NOMO-1 (cell line): ENCODE results near the gene HERC3.

ENCODE experiments used
- DNase-seq, 2 experiments: peaks; one replicate each; lab custom pipeline; 2025; ENCODE audit not compliant: unreplicated experiment in 2 of 2; lab: John Stamatoyannopoulos, UW

HERC3 gene

GRCh38 chr4:88713782-88714181 lies 121.5 kb downstream of the HERC3 start:
- no peak for DNase-seq

DNA sequence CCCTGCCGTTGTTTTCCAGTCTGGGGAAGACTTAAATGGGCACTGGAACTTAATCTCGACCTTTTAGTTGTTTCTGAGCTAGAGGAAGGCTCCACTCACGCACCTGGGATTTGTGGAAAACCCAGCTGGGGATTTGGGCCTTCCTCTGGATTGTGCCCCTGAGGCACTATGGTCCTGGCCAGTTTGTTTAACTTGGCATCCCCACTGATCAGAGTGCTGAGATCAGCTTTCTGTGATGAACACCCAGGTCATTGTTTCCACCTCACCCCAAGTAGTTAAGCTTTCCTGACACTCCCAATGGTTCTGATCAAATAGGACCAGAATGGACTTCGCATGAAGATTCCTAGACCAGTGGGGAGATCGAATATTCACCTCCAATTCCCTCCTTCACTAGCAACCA lies 125.8 kb downstream of the HERC3 start:
- DNase-seq: no peak

DNA sequence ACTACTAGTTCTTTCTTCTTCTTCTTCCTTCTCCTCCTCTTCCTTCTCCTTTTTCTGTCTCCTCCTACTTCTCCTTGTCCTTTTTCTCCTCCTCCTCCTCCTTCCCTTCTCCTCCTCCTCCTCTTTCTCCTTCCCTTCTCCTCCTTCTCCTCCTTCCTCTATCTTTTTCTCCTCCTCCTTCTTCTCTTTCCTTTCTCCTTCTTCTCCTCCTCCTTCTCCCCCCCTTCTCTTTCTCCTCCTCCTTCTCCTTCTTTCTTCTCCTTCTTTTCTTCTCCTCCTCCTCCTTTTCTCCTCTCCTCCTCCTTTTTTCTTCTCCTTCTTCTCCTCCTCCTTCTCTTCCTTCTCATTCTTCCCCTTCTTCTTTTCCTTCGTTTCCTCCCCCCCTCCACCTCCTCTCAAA lies 127.1 kb downstream of the HERC3 start:
- DNase-seq: peak in 1 of 2 experiments; percentile 2

DNA sequence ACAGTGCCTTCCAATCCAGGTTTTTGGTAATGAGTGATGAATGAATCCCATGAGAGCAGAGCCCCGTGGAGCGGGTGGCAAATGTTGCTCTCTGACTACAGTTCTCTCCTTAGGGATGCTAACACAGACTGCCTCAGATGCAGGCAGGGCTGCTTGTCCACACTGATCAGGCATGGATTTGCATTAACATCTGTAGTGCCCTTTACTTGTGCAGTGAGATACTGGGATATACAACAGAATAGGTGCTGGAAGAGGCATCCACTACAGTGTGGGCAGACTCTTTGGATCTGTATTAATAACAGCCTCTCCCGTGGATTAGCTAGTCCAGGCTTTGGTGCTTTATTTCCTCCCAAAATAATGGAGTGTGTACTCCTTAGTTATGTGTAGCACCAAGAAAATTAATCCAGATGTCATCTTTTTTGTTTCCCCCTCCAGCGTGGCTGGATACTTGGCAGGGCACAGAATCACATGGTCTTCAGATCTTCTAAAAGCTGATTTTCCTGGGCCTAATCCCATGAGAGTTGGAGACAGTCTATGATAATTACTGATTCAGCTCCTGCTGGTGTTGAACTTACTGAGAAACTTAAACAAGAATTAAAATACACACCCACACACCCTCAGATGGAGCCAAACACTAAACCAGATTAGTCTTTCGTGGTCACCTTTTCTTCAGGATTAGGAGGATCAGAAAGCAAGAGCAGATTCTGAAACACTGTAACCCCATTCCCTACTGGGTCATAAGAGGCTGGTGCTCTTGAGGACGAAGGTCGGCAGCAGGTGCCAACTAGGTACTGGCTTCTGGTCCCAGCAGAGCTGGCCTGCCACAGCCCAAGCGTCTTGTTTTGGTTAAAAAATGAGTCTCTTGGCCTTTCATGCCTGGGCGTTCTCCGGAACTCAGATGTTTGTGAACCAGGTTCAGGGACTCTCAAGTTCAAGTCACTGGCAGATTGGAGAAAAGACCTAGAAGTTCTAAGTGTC lies 128.5 kb downstream of the HERC3 start:
- DNase-seq: no peak

DNA sequence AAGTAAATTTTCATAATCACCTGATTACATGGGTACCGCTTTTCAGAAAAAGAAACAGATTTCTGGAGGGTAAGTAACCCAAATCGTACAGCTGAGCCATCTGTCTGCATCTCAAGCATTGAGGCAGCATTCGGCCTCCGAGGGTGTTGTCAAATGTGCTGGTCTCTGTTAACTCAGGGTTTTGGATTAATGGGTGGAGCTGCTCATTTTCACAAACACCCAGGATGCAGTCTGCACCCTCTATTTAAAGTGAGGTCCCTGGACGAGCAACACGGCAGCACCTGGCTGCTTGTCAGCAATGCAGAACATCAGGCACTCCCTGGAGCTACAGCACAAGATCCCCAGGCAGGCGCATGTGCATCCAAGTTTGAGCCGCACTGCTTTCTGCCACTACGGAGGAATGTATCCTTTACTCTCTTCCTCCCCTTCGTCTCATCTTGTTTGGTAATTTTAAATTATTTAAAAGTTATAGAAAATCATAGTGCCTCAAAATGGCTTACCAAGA lies 130.0 kb downstream of the HERC3 start:
- DNase-seq: no peak

DNA sequence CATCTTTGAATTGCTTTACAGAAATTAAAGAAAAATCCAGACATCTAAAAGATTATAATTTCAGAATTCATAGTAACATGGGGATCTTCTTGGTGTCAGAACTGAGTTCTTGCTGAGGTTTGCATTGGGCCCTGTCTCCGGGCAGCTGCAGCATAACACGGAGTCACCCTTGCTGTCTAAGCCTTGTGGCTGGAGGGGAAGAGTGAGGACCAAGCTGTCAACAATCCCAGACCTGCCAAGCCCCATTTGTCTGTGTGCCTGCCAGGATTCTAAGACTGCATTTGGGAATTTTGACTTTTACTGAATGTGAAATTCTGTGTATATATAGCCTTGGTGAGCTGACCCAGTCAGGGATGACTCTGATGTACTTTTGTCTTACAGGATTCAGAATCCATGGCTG lies 130.5 kb downstream of the HERC3 start:
- DNase-seq: no peak

GRCh38 chr4:88724406-88724805 lies 132.1 kb downstream of the HERC3 start:
- no peak for DNase-seq

DNA sequence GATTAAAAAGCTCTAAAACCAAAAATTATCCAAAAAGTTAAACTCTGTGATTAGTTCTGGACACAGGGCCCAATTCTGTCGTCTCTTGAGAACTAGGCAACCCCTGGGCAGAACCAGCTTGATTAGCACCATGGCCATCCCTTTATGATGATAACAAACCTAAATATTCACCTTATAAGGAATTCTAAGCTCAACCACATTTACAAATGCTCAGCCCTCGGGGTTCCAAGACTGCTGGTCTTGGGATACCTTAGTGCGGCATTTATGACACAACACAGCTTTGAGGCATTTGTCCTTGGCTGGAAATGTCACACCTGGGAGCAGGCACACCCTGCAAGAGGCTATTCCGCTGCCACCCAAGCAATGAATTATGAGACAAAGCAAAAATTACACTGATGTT lies 132.9 kb downstream of the HERC3 start:
- no peak for DNase-seq

GRCh38 chr4:88725986-88726385 lies 133.7 kb downstream of the HERC3 start:
- DNase-seq: no peak

- no peak for DNase-seq
Measured at GRCh38 chr4:88728146-88728545, 135.9 kb downstream of the HERC3 start.

- no peak for DNase-seq
Measured at GRCh38 chr4:88729146-88729760, 137.0 kb downstream of the HERC3 start.

- DNase-seq: no peak
Measured at GRCh38 chr4:88730811-88731210, 138.5 kb downstream of the HERC3 start.

DNA sequence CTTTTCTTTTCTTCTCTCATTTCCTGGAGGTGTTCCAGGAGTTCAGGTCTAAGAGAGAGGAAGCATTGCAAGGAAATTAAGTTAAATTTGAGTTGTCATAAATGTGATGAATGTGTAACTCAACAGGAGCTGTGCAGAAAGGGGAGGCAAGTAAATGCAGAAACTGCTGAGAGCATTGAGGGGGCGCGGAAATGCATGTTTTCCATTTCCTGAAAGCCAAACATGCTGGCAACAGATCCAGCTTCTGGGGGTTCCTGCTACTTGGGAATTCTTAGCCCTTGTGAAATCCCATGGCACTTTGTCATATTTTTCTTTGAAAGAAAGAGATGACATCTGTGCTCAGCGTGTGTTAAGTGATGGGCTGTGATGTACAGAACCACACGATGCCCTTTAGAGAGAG lies 139.1 kb downstream of the HERC3 start:
- no peak for DNase-seq

GRCh38 chr4:88732714-88733368 lies 140.6 kb downstream of the HERC3 start:
- no peak for DNase-seq

- no peak for DNase-seq
Measured at GRCh38 chr4:88734403-88734949, 142.2 kb downstream of the HERC3 start.

- DNase-seq: no peak
Measured at GRCh38 chr4:88735564-88735963, 143.3 kb downstream of the HERC3 start.

DNA sequence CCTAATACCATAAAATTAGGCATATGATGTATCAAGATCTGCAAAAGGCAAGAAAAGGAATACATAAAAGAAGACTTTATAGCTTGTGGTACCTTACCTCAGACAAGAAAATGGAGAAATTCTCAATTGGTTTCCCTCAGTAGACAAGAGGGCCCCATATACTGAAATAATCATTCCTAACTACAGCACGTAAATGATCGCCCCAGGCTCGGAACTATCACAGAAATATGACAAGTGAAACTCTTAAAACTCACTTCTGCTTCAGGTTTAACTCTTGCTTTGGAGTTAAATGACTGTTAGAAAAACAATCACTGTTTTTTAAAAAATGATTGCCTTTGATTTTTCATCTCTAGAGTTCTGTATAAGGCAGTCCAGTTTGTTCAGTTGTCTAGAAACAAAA lies 144.0 kb downstream of the HERC3 start:
- no peak for DNase-seq

- DNase-seq: no peak
Measured at GRCh38 chr4:88737307-88737941, 145.1 kb downstream of the HERC3 start.

- no peak for DNase-seq
Measured at GRCh38 chr4:88738180-88738579, 145.9 kb downstream of the HERC3 start.

- DNase-seq: peak; percentile 8 to 41
Measured at GRCh38 chr4:88742561-88742960, 150.3 kb downstream of the HERC3 start.

DNA sequence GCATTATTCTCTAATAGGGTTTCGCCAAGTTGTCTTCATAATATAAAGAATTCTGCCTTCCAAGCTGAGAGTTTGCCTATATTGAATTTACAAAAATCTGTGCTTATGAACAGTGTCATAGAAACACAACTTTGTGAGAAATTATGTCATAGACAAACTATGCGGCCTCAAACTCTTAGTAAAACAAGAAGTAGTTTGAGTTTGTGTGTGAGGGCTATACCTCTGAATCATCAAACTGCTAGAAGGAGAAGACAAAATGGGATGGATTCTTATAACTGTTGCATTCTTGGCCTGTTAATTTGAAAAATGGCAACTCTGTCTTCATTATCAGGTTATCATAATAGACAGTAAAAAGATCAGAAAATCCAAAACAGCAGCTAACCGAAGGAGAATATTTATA lies 151.4 kb downstream of the HERC3 start:
- peak; percentile 34 to 46 for DNase-seq
